Adipocyte (in vitro differentiated cells): ENCODE results near the gene SERPING1.
A peak's percentile ranks its signal among the peaks of the same experiment; 100 is the strongest.

Source experiments
- DNase-seq: peaks from one replicate; pipeline ENCODE4 v3.0.0-alpha.2; 2015; ENCODE audit warnings: low read depth
- H3K27me3 ChIP-seq: replicated peaks from 2 replicates; pipeline ENCODE4 v1.7.0; 2013; ENCODE audit warnings: mild to moderate bottlenecking, low read length, moderate library complexity; ENCODE audit not compliant: control insufficient read depth, insufficient read depth
- H3K36me3 ChIP-seq: 2 replicates; pipeline ENCODE4 v1.7.0; 2013; ENCODE audit warnings: low read length, mild to moderate bottlenecking, moderate library complexity; ENCODE audit not compliant: control insufficient read depth, insufficient read depth, severe bottlenecking
- H3K4me1 ChIP-seq: 2 replicates; pipeline ENCODE4 v1.7.0; 2013; ENCODE audit warnings: mild to moderate bottlenecking, low read length, moderate library complexity; ENCODE audit not compliant: control insufficient read depth, insufficient read depth
- H3K4me3 ChIP-seq: 2 replicates; pipeline ENCODE4 v1.7.0; 2013; ENCODE audit warnings: mild to moderate bottlenecking, low read length, moderate library complexity
- H3K9ac ChIP-seq: 2 replicates; pipeline ENCODE4 v1.7.0; 2013; ENCODE audit warnings: mild to moderate bottlenecking, low read length, moderate library complexity
- H3K9me3 ChIP-seq: 2 replicates; pipeline ENCODE4 v1.7.0; 2013; ENCODE audit warnings: mild to moderate bottlenecking, low read length, moderate library complexity; ENCODE audit not compliant: control insufficient read depth

The SERPING1 gene

DNA sequence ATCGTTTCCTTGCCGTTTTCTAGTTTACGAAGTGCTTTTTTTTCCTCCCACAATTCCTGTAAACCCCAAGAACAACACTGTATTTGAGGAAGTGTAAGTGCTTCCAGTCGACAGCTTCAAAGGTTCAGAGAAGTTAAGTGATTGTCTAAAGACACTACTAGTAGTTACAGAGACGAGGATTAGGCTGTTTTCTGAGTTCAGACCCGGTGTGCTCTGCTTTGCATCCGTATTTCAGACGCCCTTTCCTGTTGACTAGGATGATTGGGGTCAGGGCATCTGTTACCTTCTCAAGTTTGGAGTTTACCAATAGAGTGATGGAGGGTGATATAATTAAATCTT, 60.5 kb downstream of the SERPING1 start:
- Histone ChIP-seq H3K9ac (peak overlapping the region; percentile 92), H3K4me1 (peaks cover 8% of the 10 kb centered on the region)
- DNase-seq = peak; percentile 23

DNA sequence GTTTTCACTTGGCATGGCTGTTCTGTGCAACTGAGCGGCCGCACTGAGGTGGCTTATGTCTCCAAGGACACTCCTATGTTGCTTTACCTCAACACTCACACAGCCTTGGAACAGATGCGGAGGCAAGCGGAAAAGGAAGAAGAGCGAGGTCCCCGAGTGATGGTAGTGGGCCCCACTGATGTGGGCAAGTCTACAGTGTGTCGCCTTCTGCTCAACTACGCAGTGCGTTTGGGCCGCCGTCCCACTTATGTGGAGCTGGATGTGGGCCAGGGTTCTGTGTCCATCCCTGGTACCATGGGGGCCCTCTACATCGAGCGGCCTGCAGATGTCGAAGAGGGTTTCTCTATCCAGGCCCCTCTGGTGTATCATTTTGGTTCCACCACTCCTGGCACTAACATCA, 62.2 kb downstream of the SERPING1 start:
- H3K36me3 ChIP-seq = peaks cover 35% of the 10 kb centered on the region
- H3K4me1 ChIP-seq = peaks cover 6% of the 10 kb centered on the region
- no peaks in the 10 kb centered on the region for H3K9me3 ChIP-seq
- no peaks in the 10 kb centered on the region for H3K27me3 ChIP-seq
- no peak overlapping the region for H3K9ac ChIP-seq
- no peak overlapping the region for H3K4me3 ChIP-seq
- no peak for DNase-seq

More for the DNA sequence above, 60.5 kb downstream of the SERPING1 start:
- Histone ChIP-seq H3K27me3 (no peaks in the 10 kb centered on the region), H3K36me3 (peaks cover 35% of the 10 kb centered on the region), H3K9me3 (no peaks in the 10 kb centered on the region), H3K4me3 (peak overlapping the region; percentile 96)

DNA sequence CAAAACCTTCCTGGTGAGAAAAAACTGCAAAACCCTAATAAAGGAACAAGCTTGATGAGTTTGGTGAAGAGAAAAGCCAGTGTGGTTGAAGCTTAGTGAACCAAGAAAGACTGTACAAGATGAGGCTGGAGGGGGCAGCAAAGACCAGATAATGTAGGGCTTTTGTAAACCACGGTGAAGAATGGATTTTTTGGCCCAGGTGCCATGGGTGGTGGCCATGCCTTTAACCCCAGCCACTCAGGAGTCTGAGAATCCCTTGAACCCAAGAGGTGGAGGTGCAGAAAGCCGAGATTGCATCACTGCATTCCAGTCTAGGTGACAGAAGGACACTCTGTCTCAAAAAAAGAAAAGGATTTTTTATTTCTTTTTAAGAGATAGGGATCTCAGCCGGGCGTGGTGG, 65.4 kb downstream of the SERPING1 start:
- Histone ChIP-seq H3K9me3 (no peaks in the 10 kb centered on the region), H3K4me1 (peaks cover 9% of the 10 kb centered on the region), H3K9ac (no peak overlapping the region), H3K36me3 (peaks cover 35% of the 10 kb centered on the region), H3K4me3 (no peak overlapping the region), H3K27me3 (no peaks in the 10 kb centered on the region)
- DNase-seq = no peak

DNA sequence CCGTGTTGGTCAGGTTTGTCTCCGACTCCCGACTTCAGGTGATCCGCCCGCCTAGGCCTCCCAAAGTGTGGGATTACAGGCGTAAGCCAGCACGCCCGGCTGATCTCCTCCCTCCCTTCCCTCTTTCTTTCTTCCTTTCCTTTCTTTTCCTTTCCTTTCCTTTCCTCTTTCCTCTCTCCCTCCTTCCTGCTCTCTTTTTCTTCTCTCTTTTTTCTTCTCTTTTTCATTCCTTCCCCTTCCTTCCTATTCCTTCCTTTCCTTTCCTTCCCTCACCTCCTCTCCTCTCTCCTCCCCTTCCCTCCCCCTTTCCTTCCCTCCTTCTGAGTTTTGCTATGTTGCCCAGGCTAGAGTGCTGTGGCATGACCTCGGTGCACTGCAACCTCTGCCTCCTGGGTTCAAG, 66.5 kb downstream of the SERPING1 start:
- peaks cover 10% of the 10 kb centered on the region for H3K4me1 ChIP-seq
- no peak for DNase-seq
- H3K4me3 ChIP-seq = no peak overlapping the region
- peaks cover 35% of the 10 kb centered on the region for H3K36me3 ChIP-seq
- H3K9me3 ChIP-seq = no peaks in the 10 kb centered on the region
- H3K9ac ChIP-seq = no peak overlapping the region
- H3K27me3 ChIP-seq = no peaks in the 10 kb centered on the region
